ENCODE measurements around the gene ZNF385D.

DNA sequence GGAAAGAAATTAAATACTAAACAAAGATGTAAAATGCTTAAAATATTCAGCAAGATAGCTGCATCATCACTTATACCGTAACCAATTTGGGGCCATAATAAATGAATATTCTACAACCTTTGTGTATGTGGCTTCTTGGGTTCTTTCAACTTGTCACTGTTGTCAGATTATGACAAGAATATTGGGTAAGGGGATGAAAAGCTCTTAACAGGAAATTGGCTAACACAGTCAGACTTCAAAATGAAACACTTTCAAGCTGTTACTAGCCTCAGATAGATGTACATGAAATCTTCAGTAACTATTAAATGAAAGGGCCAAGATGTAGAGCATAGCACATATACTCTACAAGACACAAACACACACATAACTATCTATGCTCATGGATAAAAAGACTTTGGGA, 38.7 kb upstream of the ZNF385D start:
- no peak for TF ChIP-seq EZH2 (IDR thresholded peaks at IDR 0.05; ENCODE audit: low read depth)
- no peak for TF ChIP-seq CTCF (conservative IDR thresholded peaks at IDR 0.05)

Data from PC-9 (cell line).